ENCODE results near the gene TUG1. TPM values are rescaled to one million over a fixed set of nuclear protein-coding genes. Genes with fewer than 3 reads are reported as not detected.

The TUG1 gene
- total and polyA plus RNA-seq, 2 of the 4 experiments (the other 2 are of a cell fraction), result 60.6 to 68.8 TPM

GRCh38 chr22:30943368-30943767 lies 25.7 kb upstream of the TUG1 start:
- CTCF ChIA-PET, result no interaction called here
- no peaks in the 10 kb centered on the region for H3K9me3 ChIP-seq (ENCODE audit: control insufficient read depth, insufficient read depth, low read length)
- H2AK5ac ChIP-seq (ENCODE audit: low read depth, low read length), result no peak overlapping the region
- H4K91ac ChIP-seq (ENCODE audit: insufficient read depth, low read depth, low read length), result no peak overlapping the region
- no TSS peak for BruUV-seq (replicated peaks)
- peaks cover 74% of the 10 kb centered on the region for H3K36me3 ChIP-seq (ENCODE audit: control insufficient read depth, insufficient read depth, low read length)
- peaks cover 8 to 34% of the 10 kb centered on the region in 2 experiments; a peak in 3 of 4 replicates for H3K79me1 ChIP-seq (ENCODE audit: low read depth in 1 of 2, low read length in 2 of 2)
- dilution Hi-C loops (cut with HindIII; ENCODE audit: low sequenced_read_pairs, unreplicated experiment) (no loop called here), intact Hi-C loops (cut with micrococcal nuclease) (no loop called here), in situ Hi-C loops (cut with MboI; ENCODE audit: low sequenced_read_pairs) (loop anchor here (10.0 kb wide), 1 partner anchor 291 kb away; no protein-coding TSS in a partner anchor)
- no peak overlapping the region for H3K4ac ChIP-seq (ENCODE audit: low read depth, low read length)
- POLR2A ChIA-PET (ENCODE audit: unreplicated experiment), result no interaction called here
- H3K14ac ChIP-seq (replicated peaks; ENCODE audit: low read depth, low read length), result no peak overlapping the region
- no peak overlapping the region for H4K8ac ChIP-seq (ENCODE audit: low read depth in 2 of 2, low read length in 2 of 2)
- TF ChIP-seq NFE2L2 (IDR thresholded peaks at IDR 0.05; ENCODE audit: low read depth, low read length), result no peak
- no peak for TF ChIP-seq RAD21 (IDR thresholded peaks at IDR 0.05; ENCODE audit: low read length)
- no peak for TF ChIP-seq CHD1 (IDR thresholded peaks at IDR 0.05; ENCODE audit: low read depth, low read length)
- no peak for TF ChIP-seq CEBPB (IDR thresholded peaks at IDR 0.05; ENCODE audit: low read depth, low read length)
- TF ChIP-seq MAFK (IDR thresholded peaks at IDR 0.05; ENCODE audit: low read depth, low read length), result no peak
- no peak for TF ChIP-seq SMC3 (IDR thresholded peaks at IDR 0.05; ENCODE audit: low read depth, low read length)
- TF ChIP-seq BHLHE40 (IDR thresholded peaks at IDR 0.05; ENCODE audit: low read depth, low read length), result no peak
- TF ChIP-seq MXI1 (IDR thresholded peaks at IDR 0.05; ENCODE audit: borderline replicate concordance, low read depth, low read length), result no peak
- TF ChIP-seq, protein P1, sequence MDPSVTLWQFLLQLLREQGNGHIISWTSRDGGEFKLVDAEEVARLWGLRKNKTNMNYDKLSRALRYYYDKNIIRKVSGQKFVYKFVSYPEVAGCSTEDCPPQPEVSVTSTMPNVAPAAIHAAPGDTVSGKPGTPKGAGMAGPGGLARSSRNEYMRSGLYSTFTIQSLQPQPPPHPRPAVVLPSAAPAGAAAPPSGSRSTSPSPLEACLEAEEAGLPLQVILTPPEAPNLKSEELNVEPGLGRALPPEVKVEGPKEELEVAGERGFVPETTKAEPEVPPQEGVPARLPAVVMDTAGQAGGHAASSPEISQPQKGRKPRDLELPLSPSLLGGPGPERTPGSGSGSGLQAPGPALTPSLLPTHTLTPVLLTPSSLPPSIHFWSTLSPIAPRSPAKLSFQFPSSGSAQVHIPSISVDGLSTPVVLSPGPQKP (IDR thresholded peaks at IDR 0.05; ENCODE audit: borderline replicate concordance, low read depth, low read length), result no peak
- H3K9ac ChIP-seq (ENCODE audit: low read depth, low read length), result no peak overlapping the region
- H3K56ac ChIP-seq (ENCODE audit: extremely low read depth, insufficient read depth, low read length), result no peak overlapping the region
- H2BK5ac ChIP-seq (ENCODE audit: low read depth, low read length, poor library complexity, severe bottlenecking), result no peak overlapping the region
- DNase-seq, result no peak
- no peak overlapping the region for H3K27ac ChIP-seq (ENCODE audit: insufficient read depth, low read length)
- H3K18ac ChIP-seq (ENCODE audit: low read depth, low read length), result no peak overlapping the region
- H2AK9ac ChIP-seq (replicated peaks; ENCODE audit: low read depth, low read length, poor library complexity), result no peak overlapping the region
- no peak overlapping the region for H2BK15ac ChIP-seq (ENCODE audit: low read depth, low read length)
- no peaks in the 10 kb centered on the region for H3K4me1 ChIP-seq (ENCODE audit: control insufficient read depth, insufficient read depth, low read length)
- no peaks in the 10 kb centered on the region for H3K9me1 ChIP-seq (ENCODE audit: insufficient read depth, low read length)
- H3K4me3 ChIP-seq (ENCODE audit: insufficient read depth, low read depth, low read length), result no peak overlapping the region
- WGBS, 2 experiments (ENCODE audit: extremely low coverage in 2 of 2, insufficient read length in 1 of 2), result no CpG with 5 or more reads among the region's 3 CpGs
- H4K5ac ChIP-seq (ENCODE audit: low read depth, low read length), result no peak overlapping the region
- no peak overlapping the region for H2BK120ac ChIP-seq (ENCODE audit: low read depth, low read length)
- no peak overlapping the region for H2AFZ ChIP-seq (replicated peaks; ENCODE audit: low read length, poor library complexity)
- H3K27me3 ChIP-seq (ENCODE audit: control insufficient read depth, insufficient read depth, low read length), result no peaks in the 10 kb centered on the region
- H4K20me1 ChIP-seq (ENCODE audit: insufficient read depth, low read length), result no peaks in the 10 kb centered on the region; the same call in 1 of the 2 replicates
- no peak for ATAC-seq (ENCODE audit: low read depth)
- no peak overlapping the region for H2BK20ac ChIP-seq (ENCODE audit: low read depth, low read length)
- no peak overlapping the region for H3K23ac ChIP-seq (ENCODE audit: low read depth, low read length)
- H3K4me2 ChIP-seq (ENCODE audit: low read depth, low read length), result no peak overlapping the region

All from IMR-90 (cell line).